ENCODE results near the gene LIN37.

DNA sequence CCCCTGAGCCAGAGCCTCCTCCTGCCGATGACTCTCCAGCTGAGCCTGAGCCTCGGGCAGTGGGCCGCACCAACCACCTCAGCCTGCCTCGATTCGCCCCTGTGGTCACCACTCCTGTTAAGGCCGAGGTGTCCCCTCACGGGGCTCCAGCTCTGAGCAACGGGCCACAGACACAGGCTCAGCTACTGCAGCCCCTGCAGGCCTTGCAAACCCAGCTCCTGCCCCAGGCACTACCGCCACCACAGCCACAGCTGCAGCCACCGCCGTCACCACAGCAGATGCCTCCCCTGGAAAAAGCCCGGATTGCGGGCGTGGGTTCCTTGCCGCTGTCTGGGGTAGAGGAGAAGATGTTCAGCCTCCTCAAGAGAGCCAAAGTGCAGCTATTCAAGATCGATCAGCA, 27.0 kb upstream of the LIN37 start:
- TF ChIP-seq JUN (IDR thresholded peaks at IDR 0.05; ENCODE audit: borderline replicate concordance, insufficient read depth, insufficient read length, low read depth), result no peak
- TF ChIP-seq, protein P1, sequence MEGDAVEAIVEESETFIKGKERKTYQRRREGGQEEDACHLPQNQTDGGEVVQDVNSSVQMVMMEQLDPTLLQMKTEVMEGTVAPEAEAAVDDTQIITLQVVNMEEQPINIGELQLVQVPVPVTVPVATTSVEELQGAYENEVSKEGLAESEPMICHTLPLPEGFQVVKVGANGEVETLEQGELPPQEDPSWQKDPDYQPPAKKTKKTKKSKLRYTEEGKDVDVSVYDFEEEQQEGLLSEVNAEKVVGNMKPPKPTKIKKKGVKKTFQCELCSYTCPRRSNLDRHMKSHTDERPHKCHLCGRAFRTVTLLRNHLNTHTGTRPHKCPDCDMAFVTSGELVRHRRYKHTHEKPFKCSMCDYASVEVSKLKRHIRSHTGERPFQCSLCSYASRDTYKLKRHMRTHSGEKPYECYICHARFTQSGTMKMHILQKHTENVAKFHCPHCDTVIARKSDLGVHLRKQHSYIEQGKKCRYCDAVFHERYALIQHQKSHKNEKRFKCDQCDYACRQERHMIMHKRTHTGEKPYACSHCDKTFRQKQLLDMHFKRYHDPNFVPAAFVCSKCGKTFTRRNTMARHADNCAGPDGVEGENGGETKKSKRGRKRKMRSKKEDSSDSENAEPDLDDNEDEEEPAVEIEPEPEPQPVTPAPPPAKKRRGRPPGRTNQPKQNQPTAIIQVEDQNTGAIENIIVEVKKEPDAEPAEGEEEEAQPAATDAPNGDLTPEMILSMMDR (IDR thresholded peaks at IDR 0.05; ENCODE audit: extremely low read depth in 1 of 2, insufficient read depth in 1 of 2, low read depth in 1 of 2, low read length in 2 of 2), result no peak

Data from endothelial cell of umbilical vein (primary cell).